GDM1 (cell line): ENCODE measurements around the gene GPR68.

Experiments
- DNase-seq: peaks from one replicate; lab custom pipeline; 2025; lab: John Stamatoyannopoulos, UW

GPR68 gene, protein sequence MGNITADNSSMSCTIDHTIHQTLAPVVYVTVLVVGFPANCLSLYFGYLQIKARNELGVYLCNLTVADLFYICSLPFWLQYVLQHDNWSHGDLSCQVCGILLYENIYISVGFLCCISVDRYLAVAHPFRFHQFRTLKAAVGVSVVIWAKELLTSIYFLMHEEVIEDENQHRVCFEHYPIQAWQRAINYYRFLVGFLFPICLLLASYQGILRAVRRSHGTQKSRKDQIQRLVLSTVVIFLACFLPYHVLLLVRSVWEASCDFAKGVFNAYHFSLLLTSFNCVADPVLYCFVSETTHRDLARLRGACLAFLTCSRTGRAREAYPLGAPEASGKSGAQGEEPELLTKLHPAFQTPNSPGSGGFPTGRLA

DNA sequence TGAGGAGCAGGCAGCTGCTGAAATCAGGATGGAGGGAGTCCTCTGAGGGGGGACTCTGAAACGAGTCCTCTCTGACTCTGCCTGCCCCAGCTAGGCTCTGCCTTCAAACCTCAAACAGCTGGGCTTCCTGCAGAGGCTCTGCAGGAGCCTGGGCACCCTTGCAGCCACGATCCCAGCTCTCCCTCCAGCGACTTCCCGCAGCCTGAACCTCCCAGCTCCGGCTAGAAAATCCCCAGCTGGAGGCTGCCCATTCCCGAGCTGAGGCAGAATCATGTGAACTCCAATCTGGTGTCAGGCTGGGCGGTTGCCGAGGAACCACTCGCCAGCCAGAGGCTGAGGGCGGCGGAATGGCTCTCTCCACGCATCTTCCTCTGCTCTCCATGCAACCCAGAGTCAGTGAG is at the start of gene GPR68:
TSS of gene GPR68 (minus strand) at position 204 of the 401 bp plus-strand sequence. CDS start 9,654 bp downstream, outside the sequence.
- no peak for DNase-seq

DNA sequence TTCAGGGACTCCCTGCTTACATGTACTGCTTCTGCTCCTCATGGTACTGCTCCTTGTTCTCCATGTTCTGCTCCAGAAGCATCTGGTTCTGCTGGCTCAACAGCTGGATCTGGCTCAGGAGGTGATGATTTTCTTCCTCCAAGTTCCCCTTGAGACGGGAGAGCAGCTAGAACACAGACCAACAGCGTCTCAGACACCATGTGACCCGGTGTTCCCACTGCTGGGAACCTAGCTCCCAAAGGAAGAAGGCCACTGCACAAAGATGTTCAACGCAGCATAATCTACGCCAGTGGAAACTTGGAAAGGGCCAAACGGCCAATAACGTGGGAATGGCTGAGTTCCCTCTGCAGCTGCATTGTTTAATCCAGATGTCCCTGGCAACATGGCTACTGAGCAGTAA is 49.6 kb upstream of the GPR68 start:
- no peak for DNase-seq

- DNase-seq = no peak
Measured at GRCh38 chr14:91293281-91293680, 48.8 kb upstream of the GPR68 start.

DNA sequence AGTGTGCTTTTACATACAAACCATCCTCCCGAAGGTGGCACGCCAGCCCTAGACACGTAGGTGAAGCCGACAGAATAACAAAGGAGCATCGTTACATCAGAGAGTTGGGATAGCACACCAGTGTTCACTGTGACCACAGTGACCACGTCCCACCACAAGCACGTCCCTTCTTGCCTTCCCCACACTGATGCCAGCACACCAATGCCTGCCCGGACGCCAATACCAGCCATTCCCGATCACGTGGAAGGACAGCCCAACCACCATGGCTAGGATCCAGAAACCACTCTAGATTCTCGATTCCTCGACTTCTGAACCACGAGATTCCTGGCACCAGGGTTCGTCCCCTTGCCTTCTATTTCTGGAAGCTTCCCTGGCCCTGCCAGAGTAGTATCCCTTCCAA is 48.0 kb upstream of the GPR68 start:
- DNase-seq = no peak

GRCh38 chr14:91291786-91292405 is 47.4 kb upstream of the GPR68 start:
- no peak for DNase-seq

DNA sequence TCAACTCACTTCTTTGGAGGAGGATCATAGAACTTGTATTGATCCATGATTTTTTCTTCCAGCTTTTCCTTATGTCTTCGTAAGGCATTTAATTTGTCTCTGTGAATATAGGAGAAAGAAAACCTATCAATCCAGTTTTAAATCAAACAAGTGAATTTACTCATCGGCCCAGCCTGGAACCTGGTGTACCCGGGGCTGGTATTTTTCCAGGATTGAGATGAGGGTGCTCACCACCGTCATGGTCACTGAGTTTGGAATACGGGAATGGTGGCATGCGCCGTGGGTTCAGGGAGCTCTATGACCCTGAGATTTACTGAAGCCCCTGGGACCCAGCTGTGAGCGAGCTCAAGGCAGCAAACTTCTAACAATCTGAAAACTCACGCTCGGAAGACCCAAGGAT is 46.5 kb upstream of the GPR68 start:
- no peak for DNase-seq

- no peak for DNase-seq
Measured at GRCh38 chr14:91289464-91289863, 45.0 kb upstream of the GPR68 start.

- no peak for DNase-seq
Measured at GRCh38 chr14:91288876-91289275, 44.4 kb upstream of the GPR68 start.

GRCh38 chr14:91286530-91286937 is 42.0 kb upstream of the GPR68 start:
- no peak for DNase-seq

DNA sequence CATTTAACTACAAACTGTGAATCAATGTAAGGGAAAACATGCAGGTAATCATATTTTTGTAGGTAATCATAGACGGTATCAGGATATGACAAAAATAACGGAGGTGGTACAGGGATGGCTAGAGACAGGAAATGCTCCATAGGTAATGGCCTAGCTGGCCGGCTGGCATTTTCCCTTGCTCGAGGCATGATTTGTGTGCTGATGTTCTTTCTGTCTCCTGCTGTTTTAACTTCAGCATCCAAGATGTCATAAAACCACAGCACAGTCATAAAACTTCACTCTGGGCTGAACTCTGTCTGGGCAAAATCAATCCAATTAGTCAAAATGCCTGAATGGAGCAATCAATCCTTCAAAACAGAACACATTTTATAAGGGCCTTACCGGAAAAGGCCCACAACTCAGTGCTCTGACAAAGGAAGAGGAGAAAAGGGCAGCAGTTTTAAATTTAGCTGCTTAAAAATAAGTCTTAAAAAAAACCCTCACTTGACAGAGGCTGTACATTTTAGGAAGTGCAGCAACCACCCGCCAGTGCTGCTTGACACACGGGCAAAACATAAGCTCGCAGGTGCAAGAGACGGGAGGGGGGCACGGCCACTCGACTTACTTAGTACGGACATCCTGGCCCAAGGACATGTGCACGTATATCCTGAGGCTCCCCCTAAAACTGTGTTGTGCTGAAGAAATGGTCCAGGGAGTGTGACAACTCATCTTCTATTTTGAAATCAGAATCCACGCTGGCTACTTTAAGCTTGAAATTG is 40.5 kb upstream of the GPR68 start:
- DNase-seq = no peak

GRCh38 chr14:91284146-91284790 is 39.8 kb upstream of the GPR68 start:
- DNase-seq = no peak

DNA sequence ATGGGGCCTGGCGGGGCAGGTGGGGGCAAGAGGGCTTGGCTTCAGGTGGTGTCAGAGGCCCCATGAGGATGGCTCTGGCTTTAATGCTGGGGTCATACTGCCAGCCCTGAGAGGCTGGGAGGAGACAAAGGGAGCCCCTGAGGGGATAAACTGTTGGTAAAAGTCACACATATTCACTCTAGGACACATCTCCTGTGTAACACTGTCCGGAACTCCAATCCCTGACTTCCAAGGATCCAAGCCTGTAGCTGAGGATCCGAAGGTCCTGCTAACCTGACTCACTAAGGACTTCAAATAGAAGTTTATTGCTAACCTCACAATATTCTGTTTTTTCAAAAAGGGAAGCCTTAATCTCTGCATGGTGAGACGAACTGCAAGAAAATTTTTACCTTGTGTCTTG is 39.2 kb upstream of the GPR68 start:
- no peak for DNase-seq

DNA sequence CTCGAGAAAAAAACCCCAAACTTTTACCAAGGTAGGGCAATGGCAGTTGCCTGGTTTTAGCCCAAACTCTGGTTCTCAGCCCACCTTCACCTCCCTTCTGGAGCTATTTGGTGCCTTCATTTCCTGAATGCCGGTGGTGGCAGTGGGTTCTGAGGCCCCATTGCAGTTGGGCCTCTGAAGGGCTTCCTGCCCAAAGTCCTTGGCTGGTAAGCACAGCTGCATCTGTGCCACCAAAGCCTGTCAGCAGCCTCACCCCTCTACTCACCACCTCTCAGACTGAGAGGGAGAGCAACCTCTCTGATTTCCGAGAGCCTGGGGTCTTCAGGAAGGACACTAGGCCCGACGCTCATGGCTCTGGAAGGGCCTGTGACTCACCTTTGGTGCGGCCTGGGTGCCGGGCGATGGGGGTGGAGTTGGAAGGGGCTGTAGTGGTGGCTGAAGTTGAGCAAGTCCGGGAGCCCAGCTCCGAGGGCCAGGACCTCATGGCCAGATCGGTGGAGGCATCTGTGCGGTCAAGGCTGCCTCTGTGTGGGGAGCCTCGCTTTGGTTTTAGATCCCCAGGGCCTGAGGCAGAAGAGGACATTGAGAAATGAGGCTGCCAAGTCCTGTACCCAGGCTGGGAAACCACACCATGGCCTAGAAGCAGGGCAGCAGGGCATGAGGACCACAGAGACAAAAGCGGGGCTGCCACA is 38.6 kb upstream of the GPR68 start:
- no peak for DNase-seq

DNA sequence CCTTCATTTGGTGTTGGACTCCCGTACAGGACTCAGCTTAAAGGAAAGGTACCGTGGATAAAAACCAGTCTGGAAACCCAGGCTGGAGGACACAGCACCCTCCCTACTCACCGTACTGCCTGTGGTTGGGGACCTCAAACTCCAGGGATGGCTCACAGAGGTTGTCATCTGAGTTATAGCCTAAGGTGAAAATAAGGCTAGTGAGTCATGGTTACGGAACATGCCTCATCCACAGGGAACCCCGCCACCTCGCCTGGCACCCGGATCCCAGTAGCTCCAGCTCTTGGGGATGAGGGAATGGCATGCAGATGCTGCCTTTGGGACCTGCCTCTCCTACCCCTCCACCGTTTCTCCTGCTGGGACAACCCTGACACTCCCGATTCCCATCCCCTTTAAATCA is 36.8 kb upstream of the GPR68 start:
- no peak for DNase-seq

GRCh38 chr14:91280129-91280528 is 35.6 kb upstream of the GPR68 start:
- DNase-seq = no peak

DNA sequence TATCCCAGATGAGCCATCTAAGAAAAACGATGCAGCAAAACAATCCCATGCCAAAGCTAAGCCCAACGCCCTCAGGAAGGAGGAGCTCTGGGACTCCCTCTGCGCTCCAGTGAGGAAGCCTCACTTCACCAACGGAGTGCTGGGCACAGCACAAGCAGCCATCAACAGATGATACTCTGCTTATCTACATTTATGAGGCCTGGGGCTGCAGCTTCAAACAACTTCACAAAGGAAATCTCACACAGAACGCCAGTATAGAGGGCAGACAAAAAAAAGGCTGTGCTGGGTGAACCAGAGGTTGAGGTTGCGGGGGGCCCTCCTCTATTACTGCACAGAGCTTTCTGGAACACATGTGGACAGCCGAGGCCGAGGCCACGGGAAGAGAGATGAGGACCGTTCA is 34.9 kb upstream of the GPR68 start:
- no peak for DNase-seq

- DNase-seq = no peak
Measured at GRCh38 chr14:91278383-91278715, 33.8 kb upstream of the GPR68 start.

GRCh38 chr14:91277546-91278382 is 33.3 kb upstream of the GPR68 start:
- no peak for DNase-seq

GRCh38 chr14:91274796-91275195 is 30.3 kb upstream of the GPR68 start:
- DNase-seq = no peak

- DNase-seq = no peak
Measured at GRCh38 chr14:91273885-91274273, 29.4 kb upstream of the GPR68 start.

DNA sequence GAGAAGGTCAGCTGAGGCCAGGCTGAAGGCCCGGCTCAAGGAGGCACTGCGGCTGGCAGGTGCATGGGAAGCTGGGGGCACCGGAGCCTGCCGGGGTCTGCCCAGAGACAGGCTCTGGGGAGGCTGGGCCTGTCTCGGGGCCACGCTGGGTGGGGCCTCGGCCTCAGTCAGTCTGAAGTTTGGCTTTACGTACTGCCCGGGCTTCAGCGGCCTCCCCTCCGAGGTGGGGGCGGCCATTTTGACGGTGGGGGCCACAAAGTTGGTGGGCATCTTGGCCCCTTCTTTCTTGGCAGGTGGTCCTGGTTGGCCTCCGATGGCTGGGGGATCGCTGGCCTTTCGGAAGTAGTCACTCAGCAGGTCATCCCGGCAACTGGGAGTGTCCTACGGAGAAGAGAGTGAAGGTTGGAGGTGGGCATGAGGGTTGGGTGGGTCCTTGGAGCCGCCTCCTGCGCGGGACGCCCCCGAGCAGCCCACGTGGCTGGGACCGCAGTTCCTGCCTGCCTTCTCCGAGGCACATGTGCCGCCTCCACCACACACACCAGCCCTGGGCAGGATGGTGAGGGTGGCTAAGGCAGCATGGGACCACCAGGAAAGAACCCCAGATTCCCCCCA is 28.9 kb upstream of the GPR68 start:
- DNase-seq = no peak
